GM06990 (cell line): ENCODE results near the gene SENP1.

ENCODE experiments used
- DNase-seq: peaks from one replicate; pipeline ENCODE4 v3.0.0-alpha.2; 2011; ENCODE audit not compliant: insufficient read length; ENCODE audit errors: extremely low read depth
- H3K27me3 ChIP-seq: replicated peaks from 2 replicates; pipeline ENCODE4 v1.6.0; 2011; ENCODE audit warnings: low read length; ENCODE audit not compliant: control insufficient read depth, insufficient read depth
- H3K36me3 ChIP-seq: 2 replicates; pipeline ENCODE4 v1.5.1; 2011; ENCODE audit warnings: low read length; ENCODE audit not compliant: control insufficient read depth, insufficient read depth
- H3K4me3 ChIP-seq: replicated peaks from 2 replicates; pipeline ENCODE4 v1.5.1; 2011; ENCODE audit warnings: low read depth, mild to moderate bottlenecking, control low read depth, low read length
- CTCF ChIP-seq: IDR thresholded peaks from 2 replicates; pipeline ENCODE4 v1.5.1; 2011; ENCODE audit warnings: low read length, control low read depth, mild to moderate bottlenecking, inconsistent platforms; ENCODE audit not compliant: insufficient read depth, poor library complexity, severe bottlenecking

Gene SENP1

GRCh38 chr12:48086327-48086726 is 19.6 kb downstream of the SENP1 start:
- H3K27me3 ChIP-seq, result no peaks in the 10 kb centered on the region
- no peak overlapping the region for H3K4me3 ChIP-seq
- peaks cover 6% of the 10 kb centered on the region for H3K36me3 ChIP-seq
- TF ChIP-seq CTCF, result no peak
- no peak for DNase-seq

GRCh38 chr12:48084841-48085460 is 20.9 kb downstream of the SENP1 start:
- Histone ChIP-seq H3K36me3 (peaks cover 6% of the 10 kb centered on the region), H3K27me3 (no peaks in the 10 kb centered on the region), H3K4me3 (no peak overlapping the region)
- TF ChIP-seq CTCF, result no peak
- no peak for DNase-seq

DNA sequence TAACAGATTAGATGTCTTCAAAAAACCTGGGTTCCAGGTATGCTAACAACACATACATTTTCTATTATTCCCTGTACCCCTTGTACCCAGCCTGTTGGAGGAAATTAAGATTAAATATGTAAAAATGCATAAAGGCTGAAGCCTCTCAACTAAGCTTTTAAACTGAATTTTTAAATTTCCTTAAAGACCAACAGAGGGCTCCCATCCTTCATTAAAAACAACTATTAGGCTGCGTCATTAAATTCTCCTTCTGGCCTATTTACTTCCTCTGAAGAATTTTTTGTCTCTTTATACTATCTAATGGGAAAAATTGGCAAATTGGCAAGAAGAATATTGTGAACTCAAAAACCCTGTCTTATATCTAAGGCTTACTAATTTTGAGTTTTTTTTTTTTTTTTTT is 21.8 kb downstream of the SENP1 start:
- DNase-seq, result no peak
- peaks cover 6% of the 10 kb centered on the region for H3K36me3 ChIP-seq
- H3K27me3 ChIP-seq, result no peaks in the 10 kb centered on the region

DNA sequence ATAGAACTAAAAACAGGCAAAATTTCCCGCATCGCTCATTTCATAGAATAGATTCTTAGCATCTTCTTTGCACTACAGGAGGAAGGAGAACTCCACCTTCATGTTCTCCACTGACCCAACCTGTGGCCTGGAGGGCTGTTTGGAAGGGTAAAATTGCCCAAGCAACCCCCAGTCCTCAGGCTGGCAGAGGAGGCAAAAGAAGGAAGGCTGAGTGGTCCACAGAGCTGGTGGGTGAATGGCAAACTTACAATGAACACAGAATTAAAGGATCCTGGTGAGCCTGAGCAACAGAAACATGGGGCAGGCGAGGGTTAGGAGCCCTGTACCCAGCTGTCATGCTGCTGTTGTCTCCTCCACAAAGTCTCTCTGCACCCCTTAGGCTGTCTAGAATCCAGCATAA is 25.1 kb downstream of the SENP1 start:
- peaks cover 4% of the 10 kb centered on the region for H3K36me3 ChIP-seq
- TF ChIP-seq CTCF, result no peak
- no peak for DNase-seq
- H3K4me3 ChIP-seq, result no peak overlapping the region
- H3K27me3 ChIP-seq, result no peaks in the 10 kb centered on the region

More for the DNA sequence above, 21.8 kb downstream of the SENP1 start:
- no peak for TF ChIP-seq CTCF
- no peak overlapping the region for H3K4me3 ChIP-seq

DNA sequence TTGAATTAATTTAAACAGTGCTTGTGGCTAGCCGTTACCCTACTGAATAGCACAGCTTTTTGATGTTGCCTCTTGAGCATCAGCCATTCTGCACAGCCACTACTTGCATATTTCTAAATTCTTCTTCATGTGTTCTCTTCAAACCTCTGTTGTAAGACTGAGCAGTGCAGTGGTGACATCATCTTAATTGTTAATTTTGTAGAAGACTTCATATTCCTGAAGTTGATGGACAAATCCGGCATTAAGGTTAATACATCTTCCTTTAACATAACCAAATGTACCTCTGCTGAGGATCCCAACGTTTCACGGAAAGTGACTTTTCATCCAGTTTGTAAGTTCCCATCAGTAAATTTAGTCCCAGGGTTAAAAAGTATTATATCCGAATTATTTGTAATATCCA is 25.6 kb downstream of the SENP1 start:
- no peak for DNase-seq
- no peak for TF ChIP-seq CTCF
- Histone ChIP-seq H3K4me3 (no peak overlapping the region), H3K27me3 (no peaks in the 10 kb centered on the region), H3K36me3 (peaks cover 4% of the 10 kb centered on the region)

GRCh38 chr12:48078901-48079300 is 27.0 kb downstream of the SENP1 start:
- Histone ChIP-seq H3K27me3 (no peaks in the 10 kb centered on the region), H3K36me3 (no peaks in the 10 kb centered on the region; the same call in 1 of the 2 replicates), H3K4me3 (no peak overlapping the region)
- DNase-seq, result no peak
- no peak for TF ChIP-seq CTCF
